ENCODE results near the gene C1QTNF6.

The C1QTNF6 gene

DNA sequence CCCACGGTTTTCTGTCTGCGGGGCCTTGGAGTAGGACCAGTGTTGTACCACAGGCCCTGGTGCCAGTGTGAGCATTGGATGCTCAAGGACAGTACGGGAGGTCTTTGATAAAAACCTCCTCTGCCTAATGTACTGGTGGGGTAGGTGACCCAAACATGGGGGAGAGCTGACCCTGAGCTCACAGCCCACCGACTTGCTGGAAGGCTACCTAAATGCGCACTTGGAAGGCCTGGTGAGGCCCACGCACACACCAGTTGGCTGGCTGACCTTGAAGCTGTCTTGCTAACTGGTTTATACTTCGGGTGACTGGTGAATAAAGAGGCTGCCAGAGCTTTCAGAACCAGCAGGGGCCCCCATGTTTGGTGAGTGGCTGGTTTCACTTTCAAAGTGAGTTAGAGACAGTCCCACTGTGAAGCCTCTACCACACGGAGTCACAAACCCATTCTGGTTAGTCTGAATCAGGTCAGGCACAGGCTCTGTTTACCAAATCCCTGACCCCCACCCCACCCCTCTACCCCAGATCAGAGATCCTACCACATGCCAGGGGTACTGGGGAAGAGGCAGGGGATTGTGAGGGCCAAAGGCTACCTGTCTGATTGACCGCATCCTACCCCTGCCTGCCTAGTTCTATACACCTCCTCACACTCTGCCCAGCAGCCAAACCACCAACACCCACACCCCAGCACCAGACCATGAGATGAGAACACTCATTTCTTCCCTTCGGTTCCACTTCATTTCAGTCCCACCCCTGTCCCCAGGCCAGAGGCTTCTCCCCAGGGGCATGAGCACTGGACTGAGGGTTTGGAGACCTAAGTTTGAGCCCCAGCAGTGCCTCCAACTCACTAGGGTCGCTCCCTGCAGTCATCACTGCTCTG is 25.6 kb downstream of the C1QTNF6 start:
- no peak for DNase-seq (ENCODE audit: low spot score)

- no peak for DNase-seq (ENCODE audit: low spot score)
Measured at GRCh38 chr22:37161443-37161842, 26.6 kb downstream of the C1QTNF6 start.

DNA sequence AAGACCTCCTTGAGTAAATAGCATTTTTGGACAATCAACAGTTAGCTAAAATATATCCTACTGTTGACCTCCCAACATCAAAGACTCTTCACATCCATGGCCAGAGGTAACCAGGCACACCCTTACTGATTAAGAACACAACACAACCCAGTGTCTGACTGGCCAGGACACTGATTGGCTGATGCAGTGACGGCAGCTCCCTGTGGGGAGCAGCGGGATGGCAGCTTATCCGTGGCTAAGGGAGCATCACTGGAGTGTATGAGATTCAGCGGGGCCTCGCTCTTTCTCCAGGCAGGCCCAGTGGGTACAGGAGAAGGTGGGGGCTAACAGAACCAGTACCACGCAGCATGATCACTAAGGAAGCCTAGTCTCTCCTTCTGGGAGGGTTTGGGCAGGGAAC is 28.0 kb downstream of the C1QTNF6 start:
- no peak for DNase-seq (ENCODE audit: low spot score)

- DNase-seq (ENCODE audit: low spot score), result no peak
Measured at GRCh38 chr22:37158963-37159290, 29.1 kb downstream of the C1QTNF6 start.

GRCh38 chr22:37157516-37158285 is 30.3 kb downstream of the C1QTNF6 start:
- peak; percentile 3 for DNase-seq (ENCODE audit: low spot score)

- DNase-seq (ENCODE audit: low spot score), result no peak
Measured at GRCh38 chr22:37156686-37157435, 31.2 kb downstream of the C1QTNF6 start.

DNA sequence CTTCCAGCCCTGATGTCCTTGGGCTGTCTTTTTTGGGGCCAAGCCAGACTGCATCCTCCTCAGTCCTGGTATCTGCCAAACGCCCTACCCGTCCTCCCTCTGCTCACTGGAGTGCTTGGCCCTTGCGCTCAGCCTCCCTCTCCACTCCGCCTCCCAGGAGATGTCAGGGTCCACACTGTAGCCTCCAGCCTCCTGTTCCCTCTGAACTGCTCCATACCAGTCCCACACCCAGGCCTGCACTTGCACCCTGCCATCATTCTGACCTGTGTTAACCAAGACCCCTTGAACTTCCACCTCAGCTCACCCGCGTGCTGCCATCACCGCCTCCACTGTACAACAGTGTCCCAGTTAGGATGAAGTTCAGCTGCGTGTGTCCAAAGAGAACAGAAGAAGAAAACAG is 32.1 kb downstream of the C1QTNF6 start:
- DNase-seq (ENCODE audit: low spot score), result no peak

DNA sequence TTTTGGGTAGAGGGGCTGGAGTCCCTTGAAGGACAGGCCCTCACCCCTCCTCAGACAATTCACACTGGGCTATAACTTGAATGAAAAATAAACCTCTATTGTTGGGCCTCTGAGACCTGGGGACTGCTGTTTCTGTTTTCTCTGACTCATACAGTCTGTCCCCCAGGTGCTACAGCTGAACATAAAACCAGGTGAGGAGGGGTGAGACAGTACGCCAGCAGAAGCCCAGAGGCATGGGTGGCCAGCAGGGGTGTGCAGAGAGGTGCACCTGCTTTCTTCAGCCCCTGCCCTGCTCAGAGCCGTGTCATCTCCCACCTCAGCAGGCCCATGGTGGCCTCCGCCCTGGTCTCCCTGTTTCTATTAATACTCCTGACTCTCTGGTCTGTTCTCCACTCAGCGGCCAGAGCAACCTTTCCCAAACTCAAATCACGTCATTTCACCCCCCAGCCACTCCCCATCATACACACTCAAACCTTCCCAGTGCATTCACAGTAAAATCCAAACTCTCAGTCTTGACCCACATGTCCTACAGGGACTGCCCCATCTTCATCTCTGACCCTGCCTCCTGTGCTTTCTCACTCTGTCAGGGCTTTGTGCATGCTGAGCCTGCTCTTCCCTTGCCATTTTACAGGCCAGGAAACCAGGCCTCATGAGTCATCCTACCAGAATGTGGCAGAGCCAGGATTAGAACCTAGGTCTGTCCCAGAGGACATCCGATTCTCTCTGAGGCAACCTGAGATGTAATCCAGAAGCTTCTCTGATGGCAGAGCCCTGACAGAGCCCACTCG is 32.9 kb downstream of the C1QTNF6 start:
- no peak for DNase-seq (ENCODE audit: low spot score)

DNA sequence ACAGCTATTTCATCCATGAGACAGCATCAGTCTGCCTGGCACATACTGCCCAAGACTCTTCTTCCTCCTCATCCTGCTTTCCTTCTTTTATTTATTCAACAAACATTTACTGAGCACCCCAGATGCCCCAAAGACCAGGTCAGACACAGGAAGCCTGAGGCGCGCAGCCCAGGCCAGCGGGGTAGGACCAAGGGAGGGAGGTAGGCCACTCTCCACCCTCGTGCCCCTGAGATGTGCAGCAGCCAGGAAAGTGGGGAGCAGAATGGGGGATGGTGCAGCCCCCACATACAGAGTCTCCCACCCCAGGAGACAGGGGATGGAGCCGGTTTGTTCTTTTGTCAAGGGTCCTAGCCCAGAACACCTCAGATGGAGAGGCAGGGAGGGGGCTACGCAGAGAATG is 34.1 kb downstream of the C1QTNF6 start:
- no peak for DNase-seq (ENCODE audit: low spot score)

DNA sequence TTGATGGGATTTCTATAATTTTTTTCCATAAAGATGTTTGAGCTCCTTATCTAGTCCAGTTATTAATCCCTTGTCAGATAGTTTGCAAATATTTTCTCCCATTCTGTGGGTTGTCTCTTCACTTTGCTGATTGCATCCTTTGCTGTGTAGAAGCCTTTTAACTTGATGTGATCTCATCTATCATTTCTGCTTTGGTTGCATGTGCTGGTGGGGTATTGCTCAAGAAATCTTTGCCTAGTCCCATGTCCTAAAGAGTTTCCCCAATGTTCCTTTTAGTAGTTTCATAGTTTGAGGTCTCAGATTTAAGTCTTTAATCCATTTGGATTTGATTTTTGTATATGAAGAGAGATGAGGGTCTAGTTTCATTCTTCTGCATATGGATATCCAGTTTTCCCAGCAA is 36.6 kb downstream of the C1QTNF6 start:
- DNase-seq (ENCODE audit: low spot score), result no peak

- DNase-seq (ENCODE audit: low spot score), result no peak
Measured at GRCh38 chr22:37150701-37151100, 37.3 kb downstream of the C1QTNF6 start.

DNA sequence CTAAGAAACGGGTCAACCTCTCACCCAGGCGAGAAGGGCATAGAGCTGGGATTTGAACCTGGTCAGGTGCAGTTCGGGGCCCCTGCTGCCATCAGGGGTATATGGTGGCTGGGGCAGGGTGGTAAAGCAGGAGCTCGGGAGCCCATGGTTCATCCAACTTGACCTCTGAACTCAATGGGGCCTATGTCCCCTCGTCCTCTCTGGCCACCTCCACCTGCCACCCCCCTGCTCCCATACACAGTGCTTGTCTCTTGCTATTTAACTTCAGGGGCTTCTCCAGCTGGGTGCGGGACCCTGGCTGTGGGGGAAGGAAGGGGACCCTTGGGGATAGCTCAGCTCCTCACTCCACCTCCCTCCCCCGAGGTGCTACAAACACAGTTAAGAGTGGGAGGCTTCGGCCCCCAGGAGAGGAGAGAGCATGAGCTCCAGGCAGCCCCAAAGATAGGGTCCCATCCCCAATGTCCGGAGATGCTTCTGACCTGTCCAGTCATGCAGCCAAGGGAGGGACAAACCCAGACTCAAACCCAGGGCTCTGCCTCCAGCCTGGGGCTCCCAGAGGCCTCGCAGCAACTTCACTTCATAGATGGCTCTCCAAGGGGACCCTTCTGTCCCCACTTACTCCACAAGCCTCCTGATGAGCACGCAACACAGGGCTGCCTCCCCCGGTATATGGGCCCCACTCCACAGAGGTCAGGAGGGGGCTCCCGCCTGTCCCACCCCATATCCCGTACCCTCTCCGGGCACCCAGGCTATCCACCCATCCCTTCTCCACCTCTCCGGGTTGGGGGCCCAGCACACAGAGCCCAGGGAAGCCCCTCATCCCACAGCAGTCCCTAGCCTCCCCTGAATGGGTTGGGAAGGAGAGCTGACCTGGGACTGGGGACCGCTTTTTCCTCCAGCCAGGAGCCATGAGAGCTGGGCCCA is 39.0 kb downstream of the C1QTNF6 start:
- no peak for DNase-seq (ENCODE audit: low spot score)

DNA sequence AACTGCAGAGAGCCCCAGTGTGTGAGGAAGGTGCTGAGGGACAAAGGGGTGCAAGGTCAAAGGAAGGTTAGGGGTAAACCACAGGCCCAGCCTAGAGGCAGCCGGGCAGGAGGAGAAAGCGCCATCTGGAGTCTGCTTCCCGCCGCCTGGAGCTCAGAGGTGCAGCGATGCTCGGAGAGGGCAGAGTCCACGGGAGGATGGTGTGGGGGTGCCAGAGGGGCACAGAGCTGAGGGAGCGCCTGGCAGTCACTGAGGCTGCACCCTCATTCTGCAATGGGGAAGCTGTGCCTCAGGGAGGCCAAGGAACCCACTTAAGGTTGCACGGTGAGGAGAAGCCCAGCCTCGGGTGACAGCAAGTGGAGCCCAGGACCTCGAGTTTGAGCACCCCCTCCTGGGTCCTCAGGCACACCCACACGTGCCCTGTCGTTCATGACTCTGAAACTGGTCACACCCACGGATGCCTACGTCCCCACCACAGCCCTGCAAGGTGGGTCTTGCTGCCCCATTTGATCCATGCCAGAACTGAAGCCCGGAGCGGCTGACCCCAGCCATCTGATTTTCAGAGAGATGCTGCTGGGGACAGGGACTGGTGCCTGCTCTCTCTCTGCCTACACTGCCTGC is 39.9 kb downstream of the C1QTNF6 start:
- no peak for DNase-seq (ENCODE audit: low spot score)

- DNase-seq (ENCODE audit: low spot score), result no peak
Measured at GRCh38 chr22:37147186-37147990, 40.7 kb downstream of the C1QTNF6 start.

- DNase-seq (ENCODE audit: low spot score), result no peak
Measured at GRCh38 chr22:37146507-37147180, 41.4 kb downstream of the C1QTNF6 start.

- DNase-seq (ENCODE audit: low spot score), result no peak
Measured at GRCh38 chr22:37146051-37146385, 42.0 kb downstream of the C1QTNF6 start.

GRCh38 chr22:37145180-37146050 is 42.6 kb downstream of the C1QTNF6 start:
- DNase-seq (ENCODE audit: low spot score), result no peak

- DNase-seq (ENCODE audit: low spot score), result no peak
Measured at GRCh38 chr22:37144180-37144554, 43.9 kb downstream of the C1QTNF6 start.
